ENCODE measurements around the gene CEP112.

DNA sequence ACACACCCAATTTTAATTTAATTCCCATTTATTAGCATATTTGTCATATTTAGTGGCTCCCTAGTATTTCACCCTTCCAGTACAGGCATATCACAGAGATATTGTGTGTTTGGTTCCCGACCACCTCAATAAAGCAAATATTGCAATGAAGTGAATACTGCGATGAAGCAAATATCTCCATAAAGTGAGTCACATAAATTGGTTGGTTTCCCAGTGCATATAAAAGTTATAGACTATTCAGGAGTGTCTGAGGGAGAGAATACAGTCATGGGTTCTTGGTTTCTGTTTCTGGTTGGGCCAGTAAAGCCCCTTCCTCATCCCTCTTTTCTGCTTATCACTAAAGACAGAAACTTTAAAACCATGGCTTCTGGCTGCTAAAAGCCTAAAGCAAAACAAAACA, 335.1 kb downstream of the CEP112 start:
- TF ChIP-seq, protein P1, sequence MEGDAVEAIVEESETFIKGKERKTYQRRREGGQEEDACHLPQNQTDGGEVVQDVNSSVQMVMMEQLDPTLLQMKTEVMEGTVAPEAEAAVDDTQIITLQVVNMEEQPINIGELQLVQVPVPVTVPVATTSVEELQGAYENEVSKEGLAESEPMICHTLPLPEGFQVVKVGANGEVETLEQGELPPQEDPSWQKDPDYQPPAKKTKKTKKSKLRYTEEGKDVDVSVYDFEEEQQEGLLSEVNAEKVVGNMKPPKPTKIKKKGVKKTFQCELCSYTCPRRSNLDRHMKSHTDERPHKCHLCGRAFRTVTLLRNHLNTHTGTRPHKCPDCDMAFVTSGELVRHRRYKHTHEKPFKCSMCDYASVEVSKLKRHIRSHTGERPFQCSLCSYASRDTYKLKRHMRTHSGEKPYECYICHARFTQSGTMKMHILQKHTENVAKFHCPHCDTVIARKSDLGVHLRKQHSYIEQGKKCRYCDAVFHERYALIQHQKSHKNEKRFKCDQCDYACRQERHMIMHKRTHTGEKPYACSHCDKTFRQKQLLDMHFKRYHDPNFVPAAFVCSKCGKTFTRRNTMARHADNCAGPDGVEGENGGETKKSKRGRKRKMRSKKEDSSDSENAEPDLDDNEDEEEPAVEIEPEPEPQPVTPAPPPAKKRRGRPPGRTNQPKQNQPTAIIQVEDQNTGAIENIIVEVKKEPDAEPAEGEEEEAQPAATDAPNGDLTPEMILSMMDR (conservative IDR thresholded peaks at IDR 0.05; ENCODE audit: low read depth, low read length): no peak
- TF ChIP-seq SMC3 (IDR thresholded peaks at IDR 0.05; ENCODE audit: low read depth, low read length): no peak

Measured in IMR-90 (cell line).